T-helper 22 cell (primary cell): ENCODE data around the gene CCDC85C.

ENCODE experiments used
- DNase-seq: peaks from one replicate; pipeline ENCODE4 v3.0.0-alpha.2; 2020; ENCODE audit warnings: low read depth

Gene CCDC85C

GRCh38 chr14:99510556-99511139, 93.4 kb downstream of the CCDC85C start:
- DNase-seq = no peak

- DNase-seq = no peak
Measured at GRCh38 chr14:99509871-99510555, 94.0 kb downstream of the CCDC85C start.

GRCh38 chr14:99508896-99509629, 94.9 kb downstream of the CCDC85C start:
- no peak for DNase-seq

GRCh38 chr14:99507860-99508640, 96.0 kb downstream of the CCDC85C start:
- DNase-seq = no peak

- DNase-seq = no peak
Measured at GRCh38 chr14:99506276-99506675, 97.7 kb downstream of the CCDC85C start.

GRCh38 chr14:99505089-99505488, 98.9 kb downstream of the CCDC85C start:
- DNase-seq = no peak

- DNase-seq = no peak
Measured at GRCh38 chr14:99503848-99504453, 100.1 kb downstream of the CCDC85C start.

GRCh38 chr14:99502989-99503421, 101.0 kb downstream of the CCDC85C start:
- no peak for DNase-seq

GRCh38 chr14:99497894-99498293, 106.1 kb downstream of the CCDC85C start:
- no peak for DNase-seq

- no peak for DNase-seq
Measured at GRCh38 chr14:99497341-99497740, 106.7 kb downstream of the CCDC85C start.

- no peak for DNase-seq
Measured at GRCh38 chr14:99484106-99484505, 119.9 kb downstream of the CCDC85C start.

GRCh38 chr14:99481745-99482099, 122.3 kb downstream of the CCDC85C start:
- DNase-seq = peak; percentile 4

GRCh38 chr14:99480917-99481744, 122.9 kb downstream of the CCDC85C start, which contains the start of gene CCNK:
Gene CCNK, plus strand, starts transcription at chr14:99481409. Its CDS starts 11,269 bp downstream, at chr14:99492678.
- peak; percentile 100 for DNase-seq

- peak; percentile 11 for DNase-seq
Measured at GRCh38 chr14:99479906-99480869, 123.8 kb downstream of the CCDC85C start, which contains the start of gene SETD3. Gene SETD3, minus strand, starts transcription at chr14:99480859. Its CDS starts 15,054 bp downstream, at chr14:99465805.

- DNase-seq = no peak
Measured at GRCh38 chr14:99479160-99479905, 124.7 kb downstream of the CCDC85C start.

GRCh38 chr14:99478128-99478527, 125.9 kb downstream of the CCDC85C start:
- no peak for DNase-seq

- no peak for DNase-seq
Measured at GRCh38 chr14:99476864-99477263, 127.1 kb downstream of the CCDC85C start.

GRCh38 chr14:99475660-99476059, 128.3 kb downstream of the CCDC85C start:
- no peak for DNase-seq

- no peak for DNase-seq
Measured at GRCh38 chr14:99475179-99475578, 128.8 kb downstream of the CCDC85C start.
